ENCODE measurements around the gene EPHB1. TPM values are rescaled to one million over a fixed set of nuclear protein-coding genes. Genes with fewer than 3 reads are reported as not detected.

Gene EPHB1
- polyA plus RNA-seq, 3 donors, result 0.06 to 0.55 TPM; not detected in 1

DNA sequence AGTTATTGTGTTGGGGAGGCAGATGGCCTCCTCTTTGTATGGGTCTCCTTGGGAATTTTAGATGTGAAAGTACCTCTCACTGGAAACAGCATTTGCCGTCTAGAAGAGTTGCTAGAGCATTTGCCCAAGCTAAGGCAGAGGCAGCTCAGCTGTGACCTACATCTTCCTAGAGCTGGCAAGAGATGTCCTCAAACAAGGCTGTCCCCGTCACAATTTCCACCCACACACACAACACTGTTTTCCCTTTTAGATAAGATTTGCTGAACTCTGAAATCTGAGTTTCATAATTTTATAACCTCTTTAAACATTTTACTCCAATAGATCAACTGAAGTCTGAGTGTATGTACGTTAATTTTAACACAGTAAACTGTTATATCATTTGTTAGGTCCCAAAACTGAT, 352.6 kb downstream of the EPHB1 start:
- no peak overlapping the region for H3K4me3 Mint-ChIP-seq
- H3K36me3 ChIP-seq (replicated peaks in 1 of 2; ENCODE audit: control insufficient read depth in 1 of 2, insufficient read depth in 2 of 2, low read length in 2 of 2), result no peaks in the 10 kb centered on the region
- H3K9ac ChIP-seq (ENCODE audit: insufficient read depth, low read length, poor library complexity, severe bottlenecking), result no peak overlapping the region
- H3K4me3 ChIP-seq (replicated peaks in 1 of 3; ENCODE audit: low read depth in 2 of 3, low read length in 3 of 3), result no peak overlapping the region
- H3K4me1 Mint-ChIP-seq, result no peaks in the 10 kb centered on the region
- no peaks in the 10 kb centered on the region for H3K27me3 ChIP-seq (ENCODE audit: control insufficient read depth in 2 of 2, insufficient read depth in 2 of 2, low read length in 2 of 2)
- H3K4me2 ChIP-seq (replicated peaks; ENCODE audit: extremely low read depth, low read length, poor library complexity, severe bottlenecking), result no peak overlapping the region
- H3K9me3 ChIP-seq (replicated peaks in 1 of 2; ENCODE audit: control insufficient read depth in 1 of 2, insufficient read depth in 1 of 2, low read length in 2 of 2), result no peaks in the 10 kb centered on the region
- H3K79me2 ChIP-seq (ENCODE audit: insufficient read depth, low read length), result no peaks in the 10 kb centered on the region
- no CpG with 5 or more reads among the region's 3 CpGs for WGBS (ENCODE audit: insufficient coverage)
- no peak for DNase-seq
- no peak overlapping the region for H2AFZ ChIP-seq (ENCODE audit: insufficient read depth, low read depth, low read length, poor library complexity, severe bottlenecking)
- intact Hi-C loops (cut with micrococcal nuclease), result no loop called here
- H3K27ac Mint-ChIP-seq, result no peak overlapping the region
- no peaks in the 10 kb centered on the region for H4K20me1 ChIP-seq (ENCODE audit: insufficient read depth, low read length)
- H3K27ac ChIP-seq (ENCODE audit: low read depth in 1 of 2, low read length in 2 of 2), result no peak overlapping the region
- TF ChIP-seq, protein P1, sequence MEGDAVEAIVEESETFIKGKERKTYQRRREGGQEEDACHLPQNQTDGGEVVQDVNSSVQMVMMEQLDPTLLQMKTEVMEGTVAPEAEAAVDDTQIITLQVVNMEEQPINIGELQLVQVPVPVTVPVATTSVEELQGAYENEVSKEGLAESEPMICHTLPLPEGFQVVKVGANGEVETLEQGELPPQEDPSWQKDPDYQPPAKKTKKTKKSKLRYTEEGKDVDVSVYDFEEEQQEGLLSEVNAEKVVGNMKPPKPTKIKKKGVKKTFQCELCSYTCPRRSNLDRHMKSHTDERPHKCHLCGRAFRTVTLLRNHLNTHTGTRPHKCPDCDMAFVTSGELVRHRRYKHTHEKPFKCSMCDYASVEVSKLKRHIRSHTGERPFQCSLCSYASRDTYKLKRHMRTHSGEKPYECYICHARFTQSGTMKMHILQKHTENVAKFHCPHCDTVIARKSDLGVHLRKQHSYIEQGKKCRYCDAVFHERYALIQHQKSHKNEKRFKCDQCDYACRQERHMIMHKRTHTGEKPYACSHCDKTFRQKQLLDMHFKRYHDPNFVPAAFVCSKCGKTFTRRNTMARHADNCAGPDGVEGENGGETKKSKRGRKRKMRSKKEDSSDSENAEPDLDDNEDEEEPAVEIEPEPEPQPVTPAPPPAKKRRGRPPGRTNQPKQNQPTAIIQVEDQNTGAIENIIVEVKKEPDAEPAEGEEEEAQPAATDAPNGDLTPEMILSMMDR (IDR thresholded peaks at IDR 0.05), result no peak
- peaks cover 0 to 5% (median 2%) of the 10 kb centered on the region in 7 donors for H3K9me3 Mint-ChIP-seq
- H3K4me1 ChIP-seq (ENCODE audit: control insufficient read depth in 1 of 2, insufficient read depth in 2 of 2, low read length in 2 of 2), result no peaks in the 10 kb centered on the region
- no peaks in the 10 kb centered on the region for H3K36me3 Mint-ChIP-seq
- peaks cover 0 to 4% (median 2%) of the 10 kb centered on the region in 3 donors for H3K27me3 Mint-ChIP-seq (ENCODE audit: low read depth in 3 of 3)

DNA sequence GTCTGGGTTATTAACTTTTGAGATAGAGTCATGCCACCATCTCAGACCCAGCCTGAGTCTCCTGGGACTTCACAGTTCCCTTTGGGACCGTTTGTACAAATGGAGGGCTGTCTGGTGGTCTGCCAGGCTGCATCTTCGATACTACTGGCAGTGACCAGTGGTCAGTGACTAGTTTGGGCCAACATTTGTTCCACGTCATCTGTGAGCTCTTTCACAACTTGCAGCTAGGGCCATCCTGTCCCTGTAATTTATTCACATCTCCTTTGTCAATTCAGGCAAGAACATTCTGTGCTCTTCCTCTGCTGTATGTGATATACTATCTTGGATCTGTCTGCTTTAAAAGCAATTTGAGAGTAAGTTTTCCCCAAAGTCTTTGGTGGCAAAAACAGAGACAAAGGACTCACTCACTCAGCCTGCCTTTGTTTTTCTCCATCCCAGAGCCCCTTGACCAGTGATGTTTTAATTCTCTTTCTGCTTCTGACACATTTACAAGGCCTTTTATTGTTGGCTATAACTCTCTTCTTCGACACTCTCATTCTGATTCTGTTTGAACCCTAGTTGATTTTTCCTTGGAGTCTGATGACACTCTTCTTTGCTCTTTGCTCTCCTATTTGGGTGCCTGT, 353.4 kb downstream of the EPHB1 start:
- no peak for DNase-seq
- intact Hi-C loops (cut with micrococcal nuclease), result no loop called here
- peaks cover 0 to 8% (median 2%) of the 10 kb centered on the region in 7 donors for H3K9me3 Mint-ChIP-seq

More for the DNA sequence above, 353.4 kb downstream of the EPHB1 start:
- Histone ChIP-seq H3K9ac (ENCODE audit: insufficient read depth, low read length, poor library complexity, severe bottlenecking) (no peak overlapping the region), H3K4me3 (replicated peaks in 1 of 3; ENCODE audit: low read depth in 2 of 3, low read length in 3 of 3) (no peak overlapping the region), H3K4me1 (ENCODE audit: control insufficient read depth in 1 of 2, insufficient read depth in 2 of 2, low read length in 2 of 2) (no peaks in the 10 kb centered on the region), H3K27me3 (ENCODE audit: control insufficient read depth in 2 of 2, insufficient read depth in 2 of 2, low read length in 2 of 2) (no peaks in the 10 kb centered on the region), H2AFZ (ENCODE audit: insufficient read depth, low read depth, low read length, poor library complexity, severe bottlenecking) (no peak overlapping the region), H3K9me3 (replicated peaks in 1 of 2; ENCODE audit: control insufficient read depth in 1 of 2, insufficient read depth in 1 of 2, low read length in 2 of 2) (no peaks in the 10 kb centered on the region), H4K20me1 (ENCODE audit: insufficient read depth, low read length) (no peaks in the 10 kb centered on the region), H3K79me2 (ENCODE audit: insufficient read depth, low read length) (no peaks in the 10 kb centered on the region), H3K27ac (ENCODE audit: low read depth in 1 of 2, low read length in 2 of 2) (no peak overlapping the region), H3K4me2 (replicated peaks; ENCODE audit: extremely low read depth, low read length, poor library complexity, severe bottlenecking) (no peak overlapping the region), H3K36me3 (replicated peaks in 1 of 2; ENCODE audit: control insufficient read depth in 1 of 2, insufficient read depth in 2 of 2, low read length in 2 of 2) (no peaks in the 10 kb centered on the region)
- H3K4me1 Mint-ChIP-seq, result no peaks in the 10 kb centered on the region
- TF ChIP-seq, protein P1 (IDR thresholded peaks at IDR 0.05), result no peak
- peaks cover 0 to 6% (median 0%) of the 10 kb centered on the region in 3 donors for H3K27me3 Mint-ChIP-seq (ENCODE audit: low read depth in 3 of 3)
- no peak overlapping the region for H3K27ac Mint-ChIP-seq
- H3K36me3 Mint-ChIP-seq, result no peaks in the 10 kb centered on the region
- WGBS (ENCODE audit: insufficient coverage), result 60% methylated on average over 3 of the region's 4 CpGs
- H3K4me3 Mint-ChIP-seq, result no peak overlapping the region
